Naive B cell (primary cell): ENCODE results near the gene DOCK7. TPM values are rescaled to one million over a fixed set of nuclear protein-coding genes. Genes with fewer than 3 reads are reported as not detected.
A peak's percentile ranks its signal among the peaks of the same experiment; 100 is the strongest.

Experiments used
- ATAC-seq, 2 donors: fragments of 150-1000 bp; cut with Tn5 transposase; 2 replicates each; pipeline ENCODE4 v1.10.0; 2021; ENCODE audit warnings: low read depth in 2 of 2, mild to moderate bottlenecking in 2 of 2, moderate library complexity in 2 of 2
- DNase-seq: peaks from one replicate; pipeline ENCODE4 v3.0.0; 2022
- H3K27ac Mint-ChIP-seq, 6 donors: one replicate each; pipeline ENCODE4 v1.8.0; 2020 to 2022; ENCODE audit warnings: mild to moderate bottlenecking in 6 of 6, mixed read lengths in 6 of 6, moderate library complexity in 5 of 6, inconsistent platforms in 2 of 6
- H3K27me3 Mint-ChIP-seq, 3 donors: one replicate each; pipeline ENCODE4 v1.8.0; 2021 to 2022; ENCODE audit warnings: mixed read lengths in 3 of 3, mild to moderate bottlenecking in 1 of 3
- H3K36me3 Mint-ChIP-seq, 2 donors: one replicate each; pipeline ENCODE4 v1.8.0; 2020 to 2022; ENCODE audit warnings: mixed read lengths in 2 of 2, inconsistent platforms in 1 of 2, mild to moderate bottlenecking in 1 of 2
- H3K4me1 Mint-ChIP-seq, 3 donors: one replicate each; pipeline ENCODE4 v1.8.0; 2020 to 2022; ENCODE audit warnings: mixed read lengths in 3 of 3, inconsistent platforms in 1 of 3, mild to moderate bottlenecking in 1 of 3, moderate library complexity in 1 of 3
- H3K4me3 Mint-ChIP-seq, 8 donors: one replicate each; pipeline ENCODE4 v1.8.0; 2020 to 2022; ENCODE audit warnings: mild to moderate bottlenecking in 8 of 8, mixed read lengths in 8 of 8, moderate library complexity in 8 of 8, inconsistent platforms in 2 of 8
- H3K9me3 Mint-ChIP-seq, 7 donors: one replicate each; pipeline ENCODE4 v1.8.0; 2020 to 2022; ENCODE audit warnings: mixed read lengths in 7 of 7, mild to moderate bottlenecking in 5 of 7, inconsistent platforms in 2 of 7, moderate library complexity in 1 of 7
- polyA plus RNA-seq, 6 donors: library from polyadenylated mRNA; unstranded; fragments of 300-500 nt; fragmentation: Illumina TruSeq; gene quantifications; one replicate each; pipeline ENCODE4 v1.2.3, GENCODE V29; 2021; ENCODE audit warnings: low read depth in 6 of 6

Gene DOCK7
- polyA plus RNA-seq, 6 donors from 2014 or later = 2.8 to 4.4 (median 3.7) TPM

DNA sequence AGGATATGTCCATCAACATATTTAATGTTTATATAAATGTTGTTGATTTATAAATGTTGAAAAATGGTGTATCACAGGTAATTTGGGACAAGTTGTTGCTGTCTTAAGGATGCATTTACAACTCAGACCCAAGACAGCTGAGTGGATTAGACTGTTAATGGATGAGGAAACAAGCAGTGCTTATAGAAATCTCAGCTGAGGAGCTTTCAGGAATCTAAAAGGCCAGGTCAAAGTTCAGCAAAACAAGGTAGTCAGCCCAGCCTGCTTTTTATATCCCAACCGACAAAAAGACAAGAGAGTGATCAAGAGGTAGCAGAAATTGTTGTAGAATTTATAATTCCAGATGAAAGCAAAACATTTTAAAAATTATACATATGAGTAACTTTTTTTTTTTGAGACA, 268.0 kb downstream of the DOCK7 start:
- ATAC-seq (no peak), DNase-seq (no peak)
- no peaks in the 10 kb centered on the region for H3K36me3 Mint-ChIP-seq
- H3K9me3 Mint-ChIP-seq = no peaks in the 10 kb centered on the region
- H3K27ac Mint-ChIP-seq = no peak overlapping the region
- no peaks in the 10 kb centered on the region for H3K4me1 Mint-ChIP-seq
- no peaks in the 10 kb centered on the region for H3K27me3 Mint-ChIP-seq
- no peak overlapping the region for H3K4me3 Mint-ChIP-seq

DNA sequence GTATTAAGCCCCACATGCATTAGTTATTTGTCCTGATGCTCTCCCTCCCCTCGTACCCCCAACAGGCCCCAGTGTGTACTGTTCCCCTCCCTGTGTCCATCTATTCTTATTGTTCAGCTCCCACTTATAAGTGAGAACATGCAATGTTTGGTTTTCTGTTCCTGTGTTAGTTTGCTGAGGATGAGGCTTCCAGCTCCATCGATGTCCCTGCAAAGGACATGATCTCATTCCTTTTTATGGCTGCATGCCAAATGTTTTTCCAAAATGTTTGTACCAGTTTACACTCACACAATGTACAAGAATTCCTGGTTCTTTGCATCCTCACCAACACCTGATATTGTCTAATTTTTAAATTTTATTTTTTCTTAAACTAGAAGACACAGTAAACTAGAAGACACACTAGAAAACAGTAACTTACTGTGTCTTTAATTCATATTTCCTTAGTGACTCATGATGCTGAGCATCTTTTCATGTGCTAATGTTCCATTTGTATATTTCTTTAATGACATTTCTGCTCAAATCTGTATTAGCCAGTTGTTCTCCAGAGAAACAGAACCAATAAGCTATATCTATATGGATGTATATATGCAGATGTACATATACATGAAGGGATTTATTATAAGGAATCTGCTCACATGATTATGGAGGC, 270.7 kb downstream of the DOCK7 start:
- Mint-ChIP-seq H3K36me3 (no peaks in the 10 kb centered on the region), H3K27me3 (no peaks in the 10 kb centered on the region), H3K27ac (no peak overlapping the region), H3K4me3 (no peak overlapping the region), H3K9me3 (no peaks in the 10 kb centered on the region), H3K4me1 (no peaks in the 10 kb centered on the region)
- DNase-seq = no peak
- no peak for ATAC-seq

DNA sequence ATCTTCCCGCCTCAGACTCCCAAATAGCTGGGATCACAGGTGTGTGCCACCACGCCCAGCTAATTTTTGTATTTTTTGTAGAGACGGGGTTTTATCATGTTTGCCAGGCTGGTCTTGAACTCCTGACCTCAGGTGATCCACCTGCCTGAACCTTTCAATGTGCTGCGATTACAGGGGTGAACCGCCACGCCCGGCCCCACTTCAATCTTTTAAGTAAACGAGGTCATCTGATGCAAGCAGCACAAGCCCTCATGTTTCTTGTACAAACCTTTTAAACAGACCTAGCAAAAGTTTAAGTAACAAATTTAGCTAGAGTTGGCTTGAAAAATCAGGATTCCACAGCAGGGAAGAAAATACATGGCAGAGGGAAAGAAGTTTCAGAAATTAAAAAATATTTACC, 272.5 kb downstream of the DOCK7 start:
- Mint-ChIP-seq H3K4me1 (no peaks in the 10 kb centered on the region), H3K9me3 (no peaks in the 10 kb centered on the region), H3K27me3 (peaks cover 0 to 5% (median 0%) of the 10 kb centered on the region in 3 donors), H3K36me3 (no peaks in the 10 kb centered on the region), H3K4me3 (no peak overlapping the region), H3K27ac (no peak overlapping the region)
- no peak for DNase-seq
- ATAC-seq = no peak

DNA sequence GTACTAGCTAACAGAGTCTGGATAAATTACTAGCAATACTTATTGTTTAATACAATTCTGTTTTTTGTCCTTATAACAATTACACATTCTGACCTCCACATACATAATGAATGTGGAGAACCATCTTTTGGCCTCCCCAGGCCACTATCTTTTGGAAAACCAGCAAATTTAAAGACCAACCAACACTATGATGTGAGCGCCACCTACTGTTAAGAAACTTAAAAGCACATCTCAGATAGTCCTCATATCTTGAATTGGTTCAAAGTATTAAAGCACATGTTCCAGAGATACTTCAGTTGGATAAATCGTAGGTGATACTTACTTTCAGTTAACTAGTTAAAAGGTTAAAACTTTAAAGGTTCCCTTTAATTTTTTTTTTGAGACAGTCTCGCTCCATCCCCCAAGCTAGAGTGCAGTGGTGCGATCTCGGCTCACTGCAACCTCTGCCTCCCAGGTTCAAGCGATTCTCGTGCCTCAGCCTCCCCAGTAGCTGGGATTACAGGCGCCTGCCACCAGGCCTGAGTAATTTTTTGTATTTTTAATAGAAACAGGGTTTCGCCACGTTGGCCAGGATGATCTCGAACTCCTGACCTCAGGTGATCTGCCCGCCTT, 280.7 kb downstream of the DOCK7 start:
- ATAC-seq = peak in 1 of 2 donors; percentile 33
- H3K9me3 Mint-ChIP-seq = no peaks in the 10 kb centered on the region

DNA sequence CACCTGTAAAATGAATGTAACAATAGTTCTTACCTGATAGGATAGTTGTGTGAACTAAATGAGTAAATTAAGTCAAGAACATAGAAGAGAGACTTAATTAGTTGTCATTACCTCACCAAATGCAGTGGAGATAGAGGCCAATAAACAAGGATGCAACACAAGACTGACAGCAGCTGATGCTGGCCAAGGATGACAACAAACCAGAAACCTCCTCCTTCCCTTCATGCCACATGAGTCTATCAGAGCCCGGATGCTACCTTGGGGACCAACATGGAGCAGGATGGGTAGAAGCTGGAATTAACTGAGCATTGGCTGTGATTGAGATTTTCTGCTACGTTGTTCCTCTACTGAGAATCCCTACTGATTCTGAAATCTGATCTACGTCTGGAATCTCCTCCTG, 281.6 kb downstream of the DOCK7 start:
- no peak overlapping the region for H3K27ac Mint-ChIP-seq
- ATAC-seq (no peak), DNase-seq (no peak)
- peaks cover 0 to 4% (median 0%) of the 10 kb centered on the region in 3 donors for H3K27me3 Mint-ChIP-seq
- H3K4me3 Mint-ChIP-seq = no peak overlapping the region
- H3K9me3 Mint-ChIP-seq = no peaks in the 10 kb centered on the region
- no peaks in the 10 kb centered on the region for H3K36me3 Mint-ChIP-seq
- no peaks in the 10 kb centered on the region for H3K4me1 Mint-ChIP-seq

More for the DNA sequence above, 280.7 kb downstream of the DOCK7 start:
- no peaks in the 10 kb centered on the region for H3K4me1 Mint-ChIP-seq
- DNase-seq = peak; percentile 16
- peak overlapping the region in 1 of 6 donors; percentile 39 for H3K27ac Mint-ChIP-seq
- no peak overlapping the region for H3K4me3 Mint-ChIP-seq
- H3K27me3 Mint-ChIP-seq = peaks cover 0 to 5% (median 4%) of the 10 kb centered on the region in 3 donors
- no peaks in the 10 kb centered on the region for H3K36me3 Mint-ChIP-seq

DNA sequence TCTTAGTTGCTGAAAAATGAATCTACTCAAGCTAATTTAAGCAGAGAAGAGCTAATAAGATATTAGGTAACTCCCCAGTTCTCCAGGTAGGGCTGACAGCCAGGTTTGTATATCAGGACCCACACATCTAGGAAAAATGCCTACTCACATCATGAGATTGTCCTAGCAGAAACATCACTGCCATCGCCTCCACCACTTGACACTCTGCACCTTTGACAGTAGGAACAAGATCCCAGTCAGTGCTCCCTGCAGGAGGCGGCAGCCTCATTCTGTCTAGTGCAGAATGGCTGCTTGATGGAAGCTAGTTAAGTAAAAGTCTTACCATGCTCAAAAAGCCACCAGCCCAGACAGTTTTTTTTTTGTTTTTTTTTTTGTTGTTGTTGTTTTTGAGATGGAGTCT, 282.9 kb downstream of the DOCK7 start:
- Mint-ChIP-seq H3K4me1 (no peaks in the 10 kb centered on the region), H3K27ac (no peak overlapping the region), H3K36me3 (no peaks in the 10 kb centered on the region), H3K4me3 (no peak overlapping the region), H3K27me3 (peaks cover 0 to 4% (median 0%) of the 10 kb centered on the region in 3 donors), H3K9me3 (no peaks in the 10 kb centered on the region)
- ATAC-seq = no peak
- no peak for DNase-seq

Other genes with a start within 250 kb of the DOCK7 start
- gene ANGPTL3, start 90.9 kb downstream of the DOCK7 start, polyA plus RNA-seq = not detected
- 10 to 100 TPM; 28.9 to 63.5 (median 38.2) TPM for gene ATG4C, start 95.7 kb upstream of the DOCK7 start, polyA plus RNA-seq